Sigmoid colon (tissue), 4 donors: Measurements from ENCODE around the gene GPD2.

ENCODE experiments used
- EP300 ChIP-seq, 4 donors: sonication (generic); formaldehyde crosslinking; IDR thresholded peaks; one replicate each; pipeline ENCODE4 v1.6.1; 2017; ENCODE audit warnings: antibody characterized with exemption in 4 of 4
- POLR2A ChIP-seq, 2 donors: fragments of 450-650 bp; IDR thresholded peaks; one replicate each; pipeline ENCODE4 v1.6.1; 2016; ENCODE audit warnings: antibody characterized with exemption in 2 of 2, mild to moderate bottlenecking in 2 of 2, moderate library complexity in 2 of 2
- POLR2AphosphoS5 ChIP-seq, 4 donors: sonication (generic); formaldehyde crosslinking; IDR thresholded peaks; one replicate each; pipeline ENCODE4 v1.6.1; 2017; ENCODE audit warnings: antibody characterized with exemption in 4 of 4
- TF ChIP-seq, protein P1 (sequence below), 4 experiments: fragments of 450-650 bp in 3 of 4; fragments of 200-600 bp in 1 of 4; IDR thresholded peaks; one replicate each; pipeline ENCODE4 v1.5.1; 2016 to 2019; ENCODE audit warnings: antibody characterized with exemption in 4 of 4, mild to moderate bottlenecking in 3 of 4, moderate library complexity in 2 of 4

DNA sequence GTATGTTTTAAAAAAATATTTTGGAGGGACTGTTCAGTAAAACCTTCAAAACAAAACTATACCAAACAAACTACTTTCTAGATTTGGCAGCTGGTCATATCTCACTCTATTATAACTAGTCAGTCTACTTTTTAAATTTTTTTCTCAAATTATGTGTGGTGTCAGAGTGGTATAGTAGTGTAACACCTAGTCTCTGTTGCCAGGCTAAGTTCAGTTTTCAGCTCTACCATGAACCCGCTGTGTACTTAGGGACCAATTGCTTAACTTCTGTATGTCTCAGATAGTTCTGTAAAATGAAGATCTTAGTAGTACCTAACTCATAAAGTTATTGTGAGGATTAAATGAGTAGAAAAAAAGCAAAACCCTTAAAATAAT is 54.3 kb downstream of the GPD2 start:
- TF ChIP-seq, protein P1, sequence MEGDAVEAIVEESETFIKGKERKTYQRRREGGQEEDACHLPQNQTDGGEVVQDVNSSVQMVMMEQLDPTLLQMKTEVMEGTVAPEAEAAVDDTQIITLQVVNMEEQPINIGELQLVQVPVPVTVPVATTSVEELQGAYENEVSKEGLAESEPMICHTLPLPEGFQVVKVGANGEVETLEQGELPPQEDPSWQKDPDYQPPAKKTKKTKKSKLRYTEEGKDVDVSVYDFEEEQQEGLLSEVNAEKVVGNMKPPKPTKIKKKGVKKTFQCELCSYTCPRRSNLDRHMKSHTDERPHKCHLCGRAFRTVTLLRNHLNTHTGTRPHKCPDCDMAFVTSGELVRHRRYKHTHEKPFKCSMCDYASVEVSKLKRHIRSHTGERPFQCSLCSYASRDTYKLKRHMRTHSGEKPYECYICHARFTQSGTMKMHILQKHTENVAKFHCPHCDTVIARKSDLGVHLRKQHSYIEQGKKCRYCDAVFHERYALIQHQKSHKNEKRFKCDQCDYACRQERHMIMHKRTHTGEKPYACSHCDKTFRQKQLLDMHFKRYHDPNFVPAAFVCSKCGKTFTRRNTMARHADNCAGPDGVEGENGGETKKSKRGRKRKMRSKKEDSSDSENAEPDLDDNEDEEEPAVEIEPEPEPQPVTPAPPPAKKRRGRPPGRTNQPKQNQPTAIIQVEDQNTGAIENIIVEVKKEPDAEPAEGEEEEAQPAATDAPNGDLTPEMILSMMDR (IDR thresholded peaks at IDR 0.05), result no peak
- no peak for TF ChIP-seq EP300 (IDR thresholded peaks at IDR 0.05)
- TF ChIP-seq POLR2AphosphoS5 (IDR thresholded peaks at IDR 0.05), result no peak
- no peak for TF ChIP-seq POLR2A (IDR thresholded peaks at IDR 0.05)
